Naive thymus-derived CD4-positive, alpha-beta T cell (primary cell): ENCODE data around the gene ATOX1. TPM values are rescaled to one million over a fixed set of nuclear protein-coding genes. Genes with fewer than 3 reads are reported as not detected.

Experiments
- ATAC-seq: fragments of 150-1000 bp; cut with Tn5 transposase; 2 replicates; pipeline ENCODE4 v1.10.0; 2021; ENCODE audit warnings: mild to moderate bottlenecking, moderate library complexity
- CTCF ChIA-PET: fragments of 350-600 bp; sonication (Branson Sonifier 250); formaldehyde crosslinking; loops from one replicate; lab custom pipeline; 2021; ENCODE audit warnings: antibody characterized with exemption; lab: Charles Lee
- POLR2A ChIA-PET: fragments of 350-600 bp; sonication (Branson Sonifier 250); formaldehyde crosslinking; loops from one replicate; lab custom pipeline; 2021; ENCODE audit warnings: antibody characterized with exemption, inconsistent platforms; lab: Charles Lee
- DNase-seq, 9 donors: peaks; one replicate each; pipeline versions ENCODE4 v3.0.0 to v3.0.0-alpha.2; 2020 to 2022; ENCODE audit warnings: mixed read lengths in 1 of 9
- H3K27ac ChIP-seq: one replicate; pipeline ENCODE4 v1.7.0; 2013; ENCODE audit warnings: mild to moderate bottlenecking, low read depth, low read length, moderate library complexity
- H3K27me3 ChIP-seq, 2 donors: one replicate each; pipeline ENCODE4 v1.7.0; 2013; ENCODE audit warnings: low read length in 2 of 2, mild to moderate bottlenecking in 2 of 2, moderate library complexity in 2 of 2; ENCODE audit not compliant: control insufficient read depth in 2 of 2, insufficient read depth in 2 of 2
- H3K36me3 ChIP-seq, 3 experiments: 1 replicate in 2 of 3; 2 replicates in 1 of 3; pipeline ENCODE4 v1.7.0; 2013; ENCODE audit warnings: low read length in 3 of 3, mild to moderate bottlenecking in 3 of 3, moderate library complexity in 1 of 3; ENCODE audit not compliant: insufficient read depth in 3 of 3, control insufficient read depth in 2 of 3
- H3K4me1 ChIP-seq, 2 donors: one replicate each; pipeline ENCODE4 v1.7.0; 2013; ENCODE audit warnings: low read length in 2 of 2, mild to moderate bottlenecking in 2 of 2, moderate library complexity in 1 of 2; ENCODE audit not compliant: control insufficient read depth in 2 of 2, insufficient read depth in 2 of 2
- H3K4me3 ChIP-seq: 2 replicates; pipeline ENCODE4 v1.7.0; 2013; ENCODE audit warnings: mild to moderate bottlenecking, low read length
- H3K9me3 ChIP-seq, 3 experiments: 1 replicate in 2 of 3; 2 replicates in 1 of 3; pipeline ENCODE4 v1.7.0; 2013; ENCODE audit warnings: low read length in 3 of 3; ENCODE audit not compliant: control insufficient read depth in 2 of 3
- H3K27ac Mint-ChIP-seq, 9 donors: one replicate each; pipeline ENCODE4 v1.8.0; 2020 to 2022; ENCODE audit warnings: mixed read lengths in 9 of 9, mild to moderate bottlenecking in 8 of 9, moderate library complexity in 5 of 9, inconsistent platforms in 2 of 9
- H3K27me3 Mint-ChIP-seq, 5 donors: one replicate each; pipeline ENCODE4 v1.8.0; 2021 to 2022; ENCODE audit warnings: mixed read lengths in 5 of 5, mild to moderate bottlenecking in 1 of 5
- H3K36me3 Mint-ChIP-seq, 5 donors: one replicate each; pipeline ENCODE4 v1.8.0; 2020 to 2022; ENCODE audit warnings: mixed read lengths in 5 of 5, mild to moderate bottlenecking in 3 of 5, inconsistent platforms in 1 of 5
- H3K4me1 Mint-ChIP-seq, 7 donors: one replicate each; pipeline ENCODE4 v1.8.0; 2020 to 2022; ENCODE audit warnings: mixed read lengths in 7 of 7, mild to moderate bottlenecking in 3 of 7, inconsistent platforms in 1 of 7
- H3K4me3 Mint-ChIP-seq, 10 donors: one replicate each; pipeline ENCODE4 v1.8.0; 2020 to 2022; ENCODE audit warnings: mild to moderate bottlenecking in 10 of 10, mixed read lengths in 10 of 10, moderate library complexity in 6 of 10, inconsistent platforms in 2 of 10
- H3K9me3 Mint-ChIP-seq, 11 donors: one replicate each; pipeline ENCODE4 v1.8.0; 2020 to 2022; ENCODE audit warnings: mixed read lengths in 11 of 11, mild to moderate bottlenecking in 4 of 11, inconsistent platforms in 1 of 11, moderate library complexity in 1 of 11
- intact Hi-C, 2 donors: fragments of 100-400 bp; cut with micrococcal nuclease; formaldehyde crosslinking; loops; one replicate each; pipeline ENCODE4 v1.15.1; 2023
- polyA plus RNA-seq, 2 donors: library from polyadenylated mRNA; unstranded; fragments of 300-500 nt; fragmentation: Illumina TruSeq; gene quantifications; one replicate each; pipeline ENCODE4 v1.2.3, GENCODE V29; 2021
- total RNA-seq, 6 experiments: library from RNA in 5 of 6; stranded (reverse) in 5 of 6; gene quantifications; 1 replicate in 5 of 6; 2 replicates in 1 of 6; pipeline ENCODE4 v1.2.3 and lab custom pipeline; 2021 to 2026

Gene ATOX1
- total and polyA plus RNA-seq, 7 experiments from 2014 or later: 14.8 to 71.1 (median 29.9) TPM

DNA sequence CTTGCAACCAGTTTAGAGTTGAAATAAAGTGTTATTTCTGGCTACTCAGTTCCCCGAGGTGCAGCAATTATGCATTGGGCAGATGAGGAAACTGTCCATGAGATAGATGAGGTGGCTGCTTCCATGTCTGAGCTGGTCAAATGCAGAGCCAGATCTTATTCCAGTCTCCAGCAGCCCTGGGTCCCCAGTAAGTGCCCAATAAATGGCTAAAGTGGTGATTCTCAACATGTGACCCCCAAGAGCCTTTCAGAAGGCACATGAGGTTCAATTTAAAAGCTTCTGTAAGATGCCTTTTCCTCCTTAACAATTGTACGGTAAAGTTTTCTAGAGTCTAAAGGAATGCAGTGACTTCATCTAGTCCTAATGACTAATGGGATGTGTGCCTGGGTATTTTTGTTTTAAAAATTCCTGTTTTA, 17.5 kb downstream of the ATOX1 start:
- intact Hi-C loops: loop anchor here (1.0 kb wide), 4 partner anchors 17 to 294 kb away; partner anchors contain the start of genes G3BP1 (in 2 of the 2), SLC36A1 (in 2 of the 2) and ATOX1 (in 1 of the 2)
- Histone ChIP-seq H3K27me3 (no peaks in the 10 kb centered on the region), H3K9me3 (no peaks in the 10 kb centered on the region), H3K27ac (no peak overlapping the region), H3K4me1 (peaks cover 5 to 8% of the 10 kb centered on the region in 2 donors), H3K4me3 (no peak overlapping the region), H3K36me3 (peaks cover 0 to 26% (median 0%) of the 10 kb centered on the region in 3 experiments)
- Mint-ChIP-seq H3K27ac (no peak overlapping the region), H3K36me3 (peaks cover 5 to 44% (median 24%) of the 10 kb centered on the region in 5 donors), H3K4me1 (peaks cover 6 to 35% (median 25%) of the 10 kb centered on the region in 7 donors), H3K27me3 (no peaks in the 10 kb centered on the region), H3K4me3 (no peak overlapping the region), H3K9me3 (peaks cover 0 to 2% (median 0%) of the 10 kb centered on the region in 11 donors)
- CTCF ChIA-PET: interaction anchor here (0.6 to 3.2 kb wide), 7 partner anchors 11 to 293 kb away, joined by 3 to 14 read pairs (median 4); partner anchors contain the start of gene SLC36A1
- POLR2A ChIA-PET: interaction anchor here (0.8 to 0.9 kb wide), 2 partner anchors 25 to 30 kb away, joined by 3 to 4 read pairs; no protein-coding TSS in a partner anchor
- ATAC-seq (no peak), DNase-seq (no peak)

DNA sequence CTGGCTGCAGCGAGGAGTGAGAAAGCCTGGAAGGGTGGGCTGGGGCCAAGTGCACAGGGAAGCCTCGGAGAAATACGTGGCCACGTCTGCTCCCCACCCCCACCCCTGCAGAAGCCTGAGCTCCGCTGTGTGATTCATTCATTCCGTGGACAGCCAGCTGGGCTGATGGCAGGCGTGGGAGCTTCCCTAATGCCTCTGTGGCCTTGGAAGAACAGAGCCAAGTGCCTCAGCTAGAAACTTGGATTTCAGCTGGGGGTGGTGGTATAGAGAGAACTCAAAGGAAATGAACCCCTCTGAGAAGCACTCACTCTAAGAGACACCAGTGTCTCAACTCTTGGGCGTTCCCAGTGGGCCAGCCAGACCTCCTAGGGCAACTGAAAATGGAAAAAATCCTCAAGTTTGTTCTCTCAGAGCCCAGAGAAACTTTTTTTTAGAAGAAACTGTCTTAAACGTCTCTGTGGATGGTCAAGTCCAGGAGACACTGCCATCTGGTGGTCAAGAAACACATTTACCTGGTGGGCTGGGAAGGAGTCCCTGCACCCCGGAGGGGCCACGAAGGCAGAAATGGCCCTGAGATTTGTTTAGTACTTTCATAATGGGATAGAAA, 18.0 kb downstream of the ATOX1 start:
- DNase-seq (peak in 7 of 9 donors; percentile 9 to 57 (median 47)), ATAC-seq (peak; percentile 71)
- H3K36me3 ChIP-seq: peaks cover 0 to 21% (median 0%) of the 10 kb centered on the region in 3 experiments
- H3K27ac ChIP-seq: no peak overlapping the region
- peak overlapping the region in 1 of 9 donors; percentile 23 for H3K27ac Mint-ChIP-seq
- H3K4me3 ChIP-seq: no peak overlapping the region
- peaks cover 0 to 2% (median 0%) of the 10 kb centered on the region in 11 donors for H3K9me3 Mint-ChIP-seq
- POLR2A ChIA-PET: interaction anchor here (0.6 to 1.1 kb wide), 3 partner anchors 26 to 220 kb away, joined by 3 read pairs; partner anchors contain the start of gene G3BP1
- intact Hi-C loops: loop anchor here (1.0 kb wide), 4 partner anchors 18 to 293 kb away; partner anchors contain the start of genes G3BP1 (in 2 of the 2), SLC36A1 (in 2 of the 2) and ATOX1 (in 1 of the 2)
- peaks cover 5 to 30% (median 20%) of the 10 kb centered on the region in 7 donors for H3K4me1 Mint-ChIP-seq
- peaks cover 5 to 8% of the 10 kb centered on the region in 2 donors for H3K4me1 ChIP-seq
- no peaks in the 10 kb centered on the region for H3K27me3 Mint-ChIP-seq
- CTCF ChIA-PET: interaction anchor here (0.6 to 3.2 kb wide), 7 partner anchors 11 to 293 kb away, joined by 3 to 14 read pairs (median 3); partner anchors contain the start of gene SLC36A1
- peaks cover 5 to 45% (median 21%) of the 10 kb centered on the region in 5 donors for H3K36me3 Mint-ChIP-seq
- no peaks in the 10 kb centered on the region for H3K9me3 ChIP-seq
- H3K4me3 Mint-ChIP-seq: no peak overlapping the region
- H3K27me3 ChIP-seq: no peaks in the 10 kb centered on the region

DNA sequence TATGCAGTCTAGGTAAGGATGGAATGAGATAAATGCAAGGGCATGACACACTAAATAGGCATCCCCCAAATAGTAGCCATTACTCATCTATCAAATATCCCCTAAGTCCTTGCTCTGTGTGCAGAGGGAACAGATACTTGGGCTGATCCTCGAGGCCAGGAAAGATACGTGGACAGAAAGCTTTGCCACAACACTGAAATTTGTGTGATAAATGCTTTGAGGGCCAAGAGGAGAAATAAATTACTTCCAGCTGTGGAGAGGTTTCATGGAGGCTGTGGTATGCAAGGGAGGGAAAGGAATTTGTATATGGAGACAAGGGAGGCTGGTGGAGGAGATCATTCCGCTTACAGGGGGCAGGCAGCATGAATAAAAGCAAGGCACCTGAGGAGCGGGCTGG, 18.5 kb downstream of the ATOX1 start:
- Mint-ChIP-seq H3K9me3 (peaks cover 0 to 2% (median 0%) of the 10 kb centered on the region in 11 donors), H3K4me3 (no peak overlapping the region), H3K27ac (no peak overlapping the region), H3K27me3 (no peaks in the 10 kb centered on the region), H3K36me3 (peaks cover 5 to 42% (median 16%) of the 10 kb centered on the region in 5 donors), H3K4me1 (peaks cover 5 to 25% (median 15%) of the 10 kb centered on the region in 7 donors)
- H3K36me3 ChIP-seq: peaks cover 0 to 16% (median 0%) of the 10 kb centered on the region in 3 experiments
- POLR2A ChIA-PET: interaction anchor here (1.1 kb wide), 1 partner anchor 31 kb away, joined by 3 read pairs; the partner anchor contains the start of gene G3BP1
- peaks cover 2 to 4% of the 10 kb centered on the region in 2 donors for H3K4me1 ChIP-seq
- no peaks in the 10 kb centered on the region for H3K9me3 ChIP-seq
- no peak overlapping the region for H3K27ac ChIP-seq
- no peak for ATAC-seq
- intact Hi-C loops: loop anchor here (1.0 kb wide), 4 partner anchors 18 to 293 kb away; partner anchors contain the start of genes G3BP1 (in 2 of the 2), SLC36A1 (in 2 of the 2) and ATOX1 (in 1 of the 2)
- CTCF ChIA-PET: interaction anchor here (0.6 to 3.2 kb wide), 6 partner anchors 10 to 292 kb away, joined by 3 to 14 read pairs (median 4); partner anchors contain the start of gene SLC36A1
- H3K4me3 ChIP-seq: no peak overlapping the region
- H3K27me3 ChIP-seq: no peaks in the 10 kb centered on the region
- DNase-seq: no peak

DNA sequence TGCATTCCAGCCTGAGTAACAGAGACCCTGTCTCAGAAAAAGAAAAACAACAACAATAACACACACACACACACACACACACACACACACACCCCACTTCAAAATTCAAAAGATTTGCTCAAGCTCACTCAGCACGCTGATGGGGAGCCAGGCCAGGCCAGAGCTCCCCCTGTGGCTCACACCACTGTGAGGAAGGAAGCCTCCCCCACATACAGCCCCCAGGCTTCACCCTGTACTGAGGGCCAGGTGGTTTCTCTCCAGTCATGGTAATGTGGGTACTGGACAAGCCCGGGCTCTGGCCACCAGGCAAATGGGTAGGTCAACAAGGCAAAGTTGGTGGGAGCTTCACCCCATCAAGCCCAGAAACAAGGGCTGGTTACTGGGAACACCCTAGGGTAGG, 19.0 kb downstream of the ATOX1 start:
- H3K4me3 ChIP-seq: no peak overlapping the region
- DNase-seq (no peak), ATAC-seq (no peak)
- Mint-ChIP-seq H3K9me3 (peaks cover 0 to 2% (median 0%) of the 10 kb centered on the region in 11 donors), H3K27ac (peak overlapping the region in 1 of 9 donors; percentile 18), H3K27me3 (no peaks in the 10 kb centered on the region), H3K4me1 (peaks cover 5 to 20% (median 15%) of the 10 kb centered on the region in 7 donors), H3K4me3 (no peak overlapping the region), H3K36me3 (peaks cover 5 to 38% (median 12%) of the 10 kb centered on the region in 5 donors)
- no peaks in the 10 kb centered on the region for H3K4me1 ChIP-seq
- H3K9me3 ChIP-seq: no peaks in the 10 kb centered on the region
- CTCF ChIA-PET: interaction anchor here (0.6 to 3.2 kb wide), 2 partner anchors 23 to 78 kb away, joined by 3 to 14 read pairs; no protein-coding TSS in a partner anchor
- H3K27ac ChIP-seq: no peak overlapping the region
- peaks cover 0 to 15% (median 0%) of the 10 kb centered on the region in 3 experiments for H3K36me3 ChIP-seq
- POLR2A ChIA-PET: interaction anchor here (1.1 kb wide), 1 partner anchor 32 kb away, joined by 3 read pairs; the partner anchor contains the start of gene G3BP1
- intact Hi-C loops: no loop called here
- no peaks in the 10 kb centered on the region for H3K27me3 ChIP-seq

DNA sequence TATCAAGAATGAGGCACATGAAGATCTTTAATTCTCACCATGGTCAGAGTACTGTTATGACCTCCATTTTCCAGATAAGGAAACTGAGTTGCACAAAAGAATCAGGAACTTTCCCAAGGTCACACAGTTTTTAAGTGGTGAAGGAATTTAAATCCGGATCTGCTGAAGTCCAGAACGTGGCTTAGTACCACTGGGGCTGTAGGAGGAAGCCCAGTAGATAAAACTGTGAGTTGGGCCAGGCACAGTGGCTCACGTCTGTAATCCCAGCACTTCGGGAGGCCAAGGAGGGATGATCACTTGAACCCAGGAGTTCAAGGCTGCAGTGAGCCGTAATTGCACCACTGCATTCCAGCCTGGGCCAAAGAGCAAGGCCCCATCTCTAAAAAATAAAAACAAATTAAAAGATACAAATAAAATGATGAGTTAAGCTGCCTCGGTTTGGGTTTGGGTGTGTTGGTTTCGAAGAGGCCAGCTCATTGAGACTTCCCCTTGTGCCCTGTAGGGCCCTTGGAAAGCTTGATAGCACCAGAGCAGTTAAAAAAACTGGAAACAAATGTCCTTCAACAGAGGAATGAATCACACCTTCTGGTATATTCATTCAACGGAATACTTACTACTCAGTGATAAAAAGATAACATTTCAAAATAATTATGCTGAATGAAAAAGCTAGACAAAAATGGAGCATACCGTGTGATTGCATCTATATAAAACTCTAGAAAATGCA, 20.1 kb downstream of the ATOX1 start:
- H3K27me3 ChIP-seq: peaks cover 0 to 2% of the 10 kb centered on the region in 2 donors
- no peak overlapping the region for H3K27ac ChIP-seq
- ATAC-seq (no peak), DNase-seq (no peak)
- H3K9me3 ChIP-seq: no peaks in the 10 kb centered on the region
- Mint-ChIP-seq H3K4me1 (peaks cover 5 to 12% (median 11%) of the 10 kb centered on the region in 7 donors), H3K27me3 (no peaks in the 10 kb centered on the region), H3K36me3 (peaks cover 6 to 41% (median 14%) of the 10 kb centered on the region in 5 donors), H3K4me3 (no peak overlapping the region), H3K9me3 (peaks cover 0 to 2% (median 0%) of the 10 kb centered on the region in 11 donors), H3K27ac (no peak overlapping the region)
- H3K36me3 ChIP-seq: peaks cover 0 to 21% (median 0%) of the 10 kb centered on the region in 3 experiments
- POLR2A ChIA-PET: no interaction called here
- intact Hi-C loops: no loop called here
- no peaks in the 10 kb centered on the region for H3K4me1 ChIP-seq
- CTCF ChIA-PET: interaction anchor here (1.1 kb wide), 1 partner anchor 70 kb away, joined by 4 read pairs; no protein-coding TSS in a partner anchor
- H3K4me3 ChIP-seq: no peak overlapping the region

DNA sequence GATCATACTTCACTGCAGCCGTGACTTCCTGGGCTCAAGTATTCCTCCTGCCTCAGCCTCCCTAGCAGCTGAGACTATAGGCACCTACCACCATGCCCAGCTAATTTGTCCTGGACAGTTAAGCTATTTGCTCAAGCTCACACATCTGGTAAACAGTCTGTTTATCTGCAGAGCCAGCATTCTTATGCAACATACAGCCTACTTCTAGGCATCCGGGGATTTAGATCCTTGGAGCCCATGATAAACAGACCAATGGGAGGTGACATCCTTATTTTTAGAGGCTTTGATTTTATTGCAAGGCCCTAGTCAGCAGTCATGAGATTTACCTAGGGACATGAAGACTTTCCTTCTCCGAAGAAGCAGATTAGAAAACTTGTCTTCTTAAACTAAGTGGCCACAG, 21.0 kb downstream of the ATOX1 start:
- H3K4me1 ChIP-seq: no peaks in the 10 kb centered on the region
- CTCF ChIA-PET: interaction anchor here (0.5 kb wide), 1 partner anchor 10 kb away, joined by 3 read pairs; no protein-coding TSS in a partner anchor
- no peaks in the 10 kb centered on the region for H3K9me3 ChIP-seq
- peaks cover 2 to 36% (median 16%) of the 10 kb centered on the region in 5 donors for H3K36me3 Mint-ChIP-seq
- POLR2A ChIA-PET: no interaction called here
- H3K4me3 Mint-ChIP-seq: no peak overlapping the region
- peaks cover 0 to 2% (median 0%) of the 10 kb centered on the region in 11 donors for H3K9me3 Mint-ChIP-seq
- no peaks in the 10 kb centered on the region for H3K27me3 Mint-ChIP-seq
- DNase-seq (no peak), ATAC-seq (no peak)
- peaks cover 0 to 2% of the 10 kb centered on the region in 2 donors for H3K27me3 ChIP-seq
- intact Hi-C loops: no loop called here
- H3K27ac Mint-ChIP-seq: no peak overlapping the region
- H3K4me1 Mint-ChIP-seq: peaks cover 5 to 12% (median 9%) of the 10 kb centered on the region in 7 donors
- no peak overlapping the region for H3K27ac ChIP-seq
- H3K4me3 ChIP-seq: no peak overlapping the region
- peaks cover 0 to 22% (median 0%) of the 10 kb centered on the region in 3 experiments for H3K36me3 ChIP-seq
